NCI-H774 (cell line): ENCODE results near the gene NLN.
"Not testable (repeated sequence)": the region's sequence is repeated elsewhere in the genome, so short reads cannot be mapped to it uniquely, and the experiment has no call there.

Experiments
- DNase-seq: peaks from one replicate; lab custom pipeline; 2025; lab: John Stamatoyannopoulos, UW

The NLN gene

DNA sequence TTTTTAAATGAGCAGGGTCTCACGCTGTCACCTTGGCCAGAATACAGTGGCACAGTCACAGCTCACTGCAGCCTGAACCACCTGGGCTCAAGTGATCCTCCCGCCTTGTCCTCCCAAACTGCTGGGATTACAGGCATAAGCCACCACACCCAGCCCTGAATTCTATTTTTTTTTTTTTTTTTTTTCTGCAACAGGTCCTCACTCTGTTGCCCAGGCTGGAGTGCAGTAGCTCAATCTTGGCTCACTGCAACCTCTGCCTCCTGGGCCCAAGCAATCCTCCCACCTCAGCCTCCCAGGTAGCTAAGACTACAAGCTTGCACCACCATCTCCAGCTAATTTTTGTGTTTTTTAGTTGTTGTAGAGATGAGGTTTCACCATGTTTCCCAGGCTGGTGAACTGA is 51.0 kb downstream of the NLN start:
- DNase-seq, result not testable (repeated sequence)

DNA sequence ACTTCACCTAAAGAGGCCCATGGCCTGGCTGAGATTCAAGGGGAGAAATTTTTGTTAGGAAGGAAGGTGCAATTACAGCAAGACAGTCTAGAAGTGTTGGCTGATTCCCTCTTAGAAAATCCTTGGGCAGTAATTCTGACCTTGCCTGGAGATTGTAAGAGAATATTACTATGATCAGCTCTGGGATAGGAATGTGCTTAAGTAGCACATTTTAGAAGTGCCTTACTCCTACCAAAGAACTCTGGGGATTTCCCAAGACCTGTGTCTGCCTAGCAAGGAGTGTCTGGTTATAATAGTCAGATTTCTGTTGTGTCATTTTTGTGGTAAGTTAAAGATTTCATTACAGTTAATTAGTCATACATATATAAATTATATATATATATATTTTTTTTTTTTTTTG is 52.3 kb downstream of the NLN start:
- DNase-seq, result no peak

DNA sequence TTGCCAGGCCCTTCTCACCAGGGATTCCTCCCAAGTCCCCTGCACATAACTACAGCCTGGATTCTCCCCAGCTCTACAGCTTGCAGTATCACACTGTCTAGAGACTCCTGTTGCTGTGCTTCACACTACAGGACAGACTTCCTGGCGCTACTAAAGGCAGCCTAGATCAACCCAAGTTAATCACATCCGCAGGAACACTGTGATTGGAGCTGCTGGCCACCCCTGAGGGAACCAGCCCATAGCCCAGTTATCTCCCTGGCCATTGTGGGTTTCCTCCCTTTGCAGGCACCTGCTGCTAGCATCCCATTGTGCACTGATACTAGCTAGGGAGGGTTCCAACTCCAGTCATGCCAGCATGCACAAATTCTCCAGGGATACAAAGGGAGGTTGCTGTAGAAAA is 53.5 kb downstream of the NLN start:
- no peak for DNase-seq

DNA sequence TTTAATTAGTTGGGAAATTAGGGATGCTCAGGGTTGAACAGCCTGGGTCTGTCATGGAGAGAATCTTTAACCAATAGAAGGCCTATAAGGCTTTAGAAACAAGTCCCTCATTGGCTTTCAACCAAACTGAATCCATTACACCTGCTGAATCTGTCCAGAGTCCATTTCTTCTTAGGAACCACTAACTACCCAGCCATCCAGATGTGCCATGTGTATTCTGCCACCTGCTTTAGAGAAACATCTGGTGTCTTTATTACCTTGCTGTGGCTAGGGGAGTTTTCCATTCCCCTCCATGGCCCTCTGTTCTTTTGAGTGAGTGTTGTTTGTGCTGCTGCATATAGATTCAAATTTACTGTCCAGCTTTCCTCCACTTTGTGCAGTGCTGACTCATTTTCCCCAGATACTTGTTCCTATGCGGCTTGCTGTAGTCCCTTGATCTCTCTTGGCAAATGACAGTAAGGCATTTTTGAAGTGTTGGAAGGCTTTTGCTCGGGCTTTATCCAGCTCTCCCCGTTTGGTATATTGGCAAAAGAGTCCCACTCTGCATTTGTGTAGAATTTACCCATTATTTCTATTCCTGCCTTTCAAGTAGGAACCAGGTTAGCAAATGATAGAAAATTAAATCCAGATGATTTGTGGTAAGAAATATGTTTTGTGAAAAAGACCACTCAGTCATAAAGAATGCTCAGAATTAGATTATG is 54.6 kb downstream of the NLN start:
- no peak for DNase-seq

DNA sequence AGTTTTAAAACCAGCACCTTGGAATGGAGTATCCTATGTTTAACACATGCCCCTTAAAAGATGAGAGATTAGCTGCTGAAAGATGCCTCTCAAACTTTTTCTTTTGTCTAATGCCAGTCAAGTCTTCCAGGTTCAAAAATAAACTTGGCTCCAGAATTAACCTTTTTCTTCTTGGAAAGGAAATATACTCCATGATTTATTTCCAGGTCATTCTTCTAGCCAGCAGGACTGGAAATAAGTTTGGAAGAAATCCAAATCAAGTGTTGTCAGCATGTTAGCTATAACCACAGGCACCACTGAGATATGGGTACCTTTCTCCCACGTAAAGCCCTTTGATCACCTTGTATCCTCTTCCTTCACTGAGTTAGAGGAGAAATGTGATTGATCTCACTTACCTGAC is 56.1 kb downstream of the NLN start:
- DNase-seq, result no peak

DNA sequence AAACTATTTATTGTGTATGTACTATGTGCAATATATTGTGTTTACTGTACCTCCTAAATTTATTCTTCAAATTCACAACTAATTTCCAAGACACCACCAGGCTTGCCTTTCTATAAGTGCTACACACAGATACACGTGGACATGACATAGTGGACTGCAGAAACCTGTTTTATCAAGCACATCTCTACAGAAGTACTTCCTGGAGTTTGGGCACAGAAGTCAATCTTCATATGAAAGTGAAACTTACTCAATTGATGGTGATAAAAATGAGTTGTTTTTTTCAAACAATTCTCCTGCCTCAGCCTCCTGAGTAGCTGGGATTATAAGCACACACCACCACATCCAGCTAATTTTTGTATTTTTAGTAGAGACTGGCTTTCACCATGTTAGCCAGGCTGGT is 57.6 kb downstream of the NLN start:
- no peak for DNase-seq

DNA sequence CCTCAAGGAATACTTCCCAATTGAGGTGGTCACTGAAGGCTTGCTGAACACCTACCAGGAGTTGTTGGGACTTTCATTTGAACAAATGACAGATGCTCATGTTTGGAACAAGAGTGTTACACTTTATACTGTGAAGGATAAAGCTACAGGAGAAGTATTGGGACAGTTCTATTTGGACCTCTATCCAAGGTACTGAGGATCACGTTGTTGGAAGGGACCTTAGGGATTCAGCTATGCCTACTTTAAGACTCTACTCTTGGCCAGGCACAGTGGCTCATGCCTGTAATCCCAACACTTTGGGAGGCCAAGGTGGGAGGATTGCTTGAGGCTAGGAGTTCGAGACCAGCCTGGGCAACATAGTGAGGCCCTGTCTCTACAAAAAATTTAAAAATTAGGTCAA is 66.3 kb downstream of the NLN start:
- not testable (repeated sequence) for DNase-seq

DNA sequence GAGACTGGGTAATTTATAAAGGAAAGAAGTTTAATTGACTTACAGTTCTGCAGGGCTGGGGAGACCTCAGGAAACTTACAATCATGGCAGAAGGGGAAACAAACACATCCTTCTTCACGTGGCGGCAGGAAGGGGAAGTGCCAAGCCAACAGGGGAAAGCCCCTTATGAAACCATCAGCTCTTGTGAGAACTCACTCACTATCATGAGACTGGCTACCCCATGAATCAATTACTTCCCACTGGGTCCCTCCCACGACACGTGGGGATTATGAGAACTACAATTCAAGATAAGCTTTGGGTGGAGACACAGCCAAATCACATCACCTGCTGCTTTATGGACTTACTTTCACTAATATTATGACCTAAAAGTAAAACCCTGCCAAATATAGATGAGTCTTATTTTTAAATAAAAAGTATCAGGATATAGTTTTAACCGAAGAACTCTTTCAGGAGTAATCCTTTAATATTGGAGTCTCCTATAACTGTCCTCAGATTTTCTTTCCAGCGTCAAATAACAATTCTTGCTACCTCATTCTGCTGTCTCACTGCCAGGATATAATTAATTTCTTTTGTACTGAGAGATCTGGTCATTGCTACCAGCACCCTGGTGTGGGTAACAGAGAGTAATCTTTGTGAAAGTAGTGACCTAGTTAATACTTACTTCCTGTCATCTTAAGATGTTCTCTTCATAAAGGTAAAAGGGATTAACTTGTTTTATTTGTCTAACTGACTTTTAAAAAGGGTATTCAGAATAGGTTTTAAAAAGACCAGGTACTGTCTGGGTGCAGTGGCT is 68.6 kb downstream of the NLN start:
- DNase-seq, result no peak

DNA sequence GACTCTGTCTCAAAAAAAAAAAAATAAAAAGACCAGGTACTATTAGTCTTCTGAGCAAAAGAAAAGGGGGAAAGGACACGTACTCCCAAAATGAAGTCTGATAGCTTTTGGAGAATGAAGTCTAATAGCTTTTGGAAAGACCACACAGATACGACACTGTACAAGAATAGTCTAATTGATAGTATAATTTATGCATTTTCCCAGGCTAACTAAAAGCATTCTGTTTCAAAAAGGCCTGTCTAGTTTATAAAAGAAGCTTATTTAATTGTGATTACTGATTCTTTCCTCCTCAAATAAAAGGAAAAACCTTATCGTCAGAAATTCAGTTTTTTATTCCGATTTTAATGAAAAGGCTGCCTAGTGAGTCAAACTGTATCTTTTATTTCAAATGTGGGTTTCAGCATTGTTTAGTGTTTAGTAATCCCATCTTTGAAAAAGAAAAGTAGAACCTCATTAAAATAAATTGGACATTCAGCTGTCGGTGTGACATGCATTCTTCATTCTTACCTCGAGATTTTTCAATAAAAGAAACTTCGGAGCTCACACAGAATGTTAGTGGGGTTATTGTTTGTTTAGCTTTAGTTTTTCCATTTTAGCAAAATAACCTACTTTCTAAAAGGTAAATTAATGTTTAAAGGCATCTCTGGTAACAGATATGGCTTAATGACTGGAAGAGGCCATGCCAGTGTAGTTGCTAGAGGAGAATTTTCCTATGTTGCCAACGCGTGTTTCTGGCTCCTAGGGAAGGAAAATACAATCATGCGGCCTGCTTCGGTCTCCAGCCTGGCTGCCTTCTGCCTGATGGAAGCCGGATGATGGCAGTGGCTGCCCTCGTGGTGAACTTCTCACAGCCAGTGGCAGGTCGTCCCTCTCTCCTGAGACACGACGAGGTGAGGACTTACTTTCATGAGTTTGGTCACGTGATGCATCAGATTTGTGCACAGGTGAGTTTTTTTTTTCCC is 70.0 kb downstream of the NLN start:
- no peak for DNase-seq

DNA sequence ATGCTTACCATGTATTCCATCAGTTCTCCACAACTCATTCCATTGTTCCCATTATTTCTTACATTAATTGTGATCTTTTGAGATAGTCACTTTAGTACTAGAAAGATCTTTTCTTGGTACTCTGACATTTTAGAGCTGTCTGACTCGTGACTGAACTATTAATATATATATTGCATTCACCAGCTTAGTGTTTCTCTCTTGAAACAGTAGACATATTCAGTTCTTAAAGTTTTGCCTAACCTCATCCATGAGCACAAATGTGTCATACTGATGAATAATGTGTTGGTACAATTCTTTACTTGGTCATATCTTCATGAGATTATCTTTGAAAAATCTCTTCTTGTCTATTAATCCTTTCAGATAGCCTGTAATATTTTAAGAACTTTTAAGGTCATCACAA is 74.3 kb downstream of the NLN start:
- no peak for DNase-seq

DNA sequence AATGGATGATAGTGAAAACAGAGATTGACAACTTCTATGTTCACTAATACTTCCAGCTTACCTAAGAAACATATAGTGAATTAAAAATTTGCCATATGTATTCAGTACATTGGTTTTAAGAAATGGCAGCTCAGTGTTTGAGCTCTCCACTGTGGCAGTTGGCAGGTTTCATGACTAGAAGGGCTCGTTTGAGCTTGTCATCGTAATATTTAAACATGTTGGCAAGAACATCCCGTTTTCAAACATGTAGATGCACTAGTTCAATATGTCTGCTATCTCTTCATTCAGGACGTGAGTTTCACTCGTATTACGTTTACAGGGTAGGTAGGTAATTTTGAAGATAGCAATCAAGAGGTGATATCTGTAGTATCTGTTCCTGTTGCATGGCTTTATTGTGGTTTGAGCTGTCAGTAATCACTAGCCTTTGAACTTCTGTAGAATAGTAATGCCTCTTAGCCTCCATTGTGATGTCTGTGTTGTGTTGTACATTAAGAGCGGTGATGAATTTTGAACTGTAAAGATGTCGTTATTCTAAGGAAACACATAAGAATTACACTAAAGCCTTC is 74.8 kb downstream of the NLN start:
- no peak for DNase-seq

DNA sequence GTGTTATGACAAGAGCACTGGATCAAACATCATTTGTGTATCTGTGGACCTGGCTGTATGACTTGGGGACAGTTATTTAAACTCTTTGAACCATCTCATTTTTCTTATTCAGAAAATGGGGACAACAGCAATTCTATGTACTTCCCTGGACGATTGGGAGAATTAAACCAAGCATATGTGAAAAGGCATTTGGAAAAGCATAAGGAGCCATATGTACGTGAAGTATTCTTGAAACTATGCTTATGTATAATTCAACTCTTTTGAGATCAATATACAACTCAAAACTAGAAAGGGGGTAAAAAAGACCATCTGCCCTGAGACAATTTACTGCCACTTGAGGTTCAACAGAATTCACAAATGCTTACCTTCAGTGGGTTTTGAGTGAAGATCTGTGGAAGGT is 75.5 kb downstream of the NLN start:
- DNase-seq, result no peak

DNA sequence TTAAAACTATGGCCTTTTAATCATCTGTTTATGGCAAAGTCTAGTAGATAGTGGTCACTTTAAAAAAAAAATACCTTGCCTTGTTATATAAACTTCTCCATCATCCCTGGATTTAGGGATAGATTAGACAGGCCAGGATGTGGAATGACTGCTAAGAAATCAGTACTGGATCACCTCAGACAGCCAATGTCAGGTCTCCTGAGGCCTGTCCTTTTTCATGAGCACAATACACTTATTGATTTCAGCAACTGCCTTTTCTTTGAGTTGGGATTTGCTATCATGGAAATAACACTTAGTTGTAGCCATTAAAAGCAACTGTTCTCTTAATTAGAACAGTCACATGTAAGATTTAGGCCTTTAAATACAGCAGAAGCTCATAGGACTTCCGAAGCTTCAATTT is 77.9 kb downstream of the NLN start:
- DNase-seq, result no peak

DNA sequence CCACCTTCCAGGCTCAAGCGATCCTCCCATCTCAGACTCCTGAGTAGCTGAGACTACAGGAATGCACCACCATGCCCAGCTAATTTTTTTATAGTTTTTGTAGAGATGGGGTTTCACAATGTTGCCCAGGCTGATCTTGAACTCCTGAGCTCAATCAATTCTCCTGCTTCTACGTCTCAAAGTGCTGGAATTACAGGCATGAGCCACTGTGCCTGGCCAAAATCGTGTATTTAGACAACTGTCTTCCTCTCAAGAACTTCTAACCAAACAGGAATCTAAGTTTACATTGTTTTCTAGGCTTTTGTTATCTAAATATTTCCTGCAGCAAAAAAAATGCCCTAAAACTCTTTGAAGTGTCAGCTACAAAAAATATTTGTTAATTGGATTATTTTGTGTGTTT is 78.8 kb downstream of the NLN start:
- no peak for DNase-seq

DNA sequence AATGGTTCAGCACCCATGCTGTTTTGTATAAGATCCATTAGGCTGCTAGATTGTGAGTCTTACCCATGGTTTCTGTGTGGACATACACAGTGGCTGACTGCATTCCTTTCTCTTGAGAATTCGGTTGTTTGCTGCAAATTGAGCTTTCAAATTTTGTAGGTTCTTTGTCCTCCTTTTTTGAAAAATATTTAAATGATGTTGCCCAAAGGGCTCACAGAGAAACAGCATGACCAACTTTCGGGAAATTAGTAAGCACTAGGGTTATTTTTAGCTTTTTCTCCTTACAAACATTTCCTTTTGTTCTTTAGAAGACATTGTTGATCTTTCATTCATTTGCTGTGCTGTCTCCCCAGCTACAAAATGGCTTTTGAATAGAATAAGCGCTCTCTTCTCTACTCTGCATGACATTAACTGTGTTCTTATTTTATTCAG is 79.4 kb downstream of the NLN start:
- peak; percentile 60 for DNase-seq

DNA sequence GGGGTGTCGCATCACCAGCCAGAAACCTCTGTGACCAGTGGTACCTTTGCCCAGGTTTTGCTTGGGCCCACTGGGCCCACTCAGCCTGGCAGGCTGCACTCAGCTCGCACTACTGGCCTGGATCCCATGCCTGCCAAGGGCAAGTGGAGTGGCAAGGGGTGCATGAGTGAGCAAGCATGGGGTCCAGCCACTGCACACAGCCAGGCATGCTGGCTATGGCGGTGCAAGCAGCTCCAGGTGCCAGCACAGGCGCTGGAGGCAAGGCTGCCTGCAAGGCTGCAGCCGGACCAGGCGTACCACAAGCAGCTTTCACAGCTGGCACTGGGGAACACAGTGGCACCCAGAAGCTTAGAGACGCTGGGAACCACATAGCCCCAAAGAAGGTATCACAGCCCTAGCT is 80.1 kb downstream of the NLN start:
- no peak for DNase-seq

DNA sequence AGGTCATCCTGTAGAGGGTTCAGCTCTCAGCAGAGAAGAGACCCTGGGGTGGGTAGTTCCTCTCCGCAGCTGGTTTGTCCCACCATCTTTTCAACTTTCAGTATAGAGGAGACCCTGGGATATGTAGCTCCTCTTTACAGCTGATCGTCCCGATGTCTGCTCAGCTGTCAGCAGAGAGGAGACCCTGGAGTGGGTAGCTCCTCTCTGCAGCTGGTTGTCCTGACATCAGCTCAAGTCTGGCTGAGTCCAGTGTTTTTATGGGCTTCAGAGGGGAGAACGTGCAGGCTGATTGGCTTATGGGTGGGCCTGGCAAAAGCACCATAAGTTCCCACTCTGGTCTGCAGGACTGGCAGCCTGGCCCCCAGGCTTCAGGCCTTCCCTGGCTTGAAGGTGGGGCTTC is 80.8 kb downstream of the NLN start:
- DNase-seq, result no peak

DNA sequence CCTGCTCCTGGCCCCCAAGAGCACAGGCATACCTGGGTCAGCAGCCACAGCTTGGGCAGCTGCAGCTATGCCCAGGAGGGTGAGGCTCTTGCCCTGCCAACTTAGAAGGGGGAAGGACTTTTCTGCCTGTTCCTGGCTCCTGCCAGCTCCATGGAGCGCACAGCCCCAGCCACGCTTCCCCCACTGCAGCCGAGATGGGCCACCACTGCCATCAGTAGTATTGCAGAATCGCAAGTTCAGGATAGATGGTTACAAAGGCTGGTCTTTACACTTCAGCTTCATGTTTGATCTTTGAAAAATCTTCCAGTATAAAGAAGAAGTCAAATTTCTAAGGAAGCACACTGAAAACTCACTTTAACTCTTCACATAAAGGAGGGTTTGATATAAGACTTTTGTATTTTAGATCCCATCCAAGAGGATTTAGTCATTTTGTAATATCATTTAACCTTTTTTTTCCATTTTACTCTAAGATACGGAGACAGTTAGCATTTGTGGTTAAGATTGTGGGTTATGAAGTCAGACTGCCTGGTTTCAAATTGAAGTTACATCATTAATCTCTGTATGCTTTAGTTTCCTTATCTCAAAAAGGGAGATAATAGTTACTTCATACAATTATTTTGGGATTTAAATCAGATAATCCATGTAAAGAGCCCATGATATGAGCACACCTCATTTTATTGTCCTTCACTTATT is 81.8 kb downstream of the NLN start:
- no peak for DNase-seq

DNA sequence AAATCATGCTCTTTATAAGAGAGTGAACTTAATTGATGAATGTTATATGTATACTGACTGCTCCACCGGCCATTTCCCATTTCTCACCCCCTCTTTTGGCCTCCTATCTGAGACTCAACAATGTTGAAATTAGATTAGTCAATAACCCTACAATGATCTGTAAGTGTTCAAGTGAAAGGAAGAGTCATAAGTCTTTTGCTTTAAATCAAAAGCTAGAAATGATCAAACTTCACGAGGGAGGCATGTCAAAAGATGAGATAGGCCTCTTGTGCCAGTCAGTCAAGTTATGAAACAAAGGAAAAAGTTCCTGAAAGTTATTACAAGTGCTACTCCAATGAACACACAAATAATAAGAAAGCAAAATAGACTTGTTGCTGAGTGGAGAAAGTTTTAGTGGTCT is 83.1 kb downstream of the NLN start:
- no peak for DNase-seq

DNA sequence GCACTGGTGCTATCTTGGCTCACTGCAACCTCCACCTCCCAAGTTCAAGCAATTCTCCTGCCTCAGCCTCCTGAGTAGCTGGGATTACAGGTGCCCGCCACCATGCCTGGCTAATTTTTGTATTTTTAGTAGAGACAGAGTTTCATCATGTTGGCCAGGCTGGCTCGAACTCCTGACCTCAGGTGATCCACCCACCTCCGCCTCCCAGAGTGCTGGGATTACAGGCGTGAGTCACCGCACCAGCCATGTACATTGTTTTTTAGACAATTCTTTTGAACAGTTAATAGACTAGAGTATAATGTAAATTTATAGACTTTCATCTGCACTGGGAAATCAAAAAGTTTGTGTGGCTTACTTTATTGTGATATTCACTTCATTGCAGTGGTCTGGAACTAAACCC is 85.5 kb downstream of the NLN start:
- DNase-seq, result not testable (repeated sequence)

DNA sequence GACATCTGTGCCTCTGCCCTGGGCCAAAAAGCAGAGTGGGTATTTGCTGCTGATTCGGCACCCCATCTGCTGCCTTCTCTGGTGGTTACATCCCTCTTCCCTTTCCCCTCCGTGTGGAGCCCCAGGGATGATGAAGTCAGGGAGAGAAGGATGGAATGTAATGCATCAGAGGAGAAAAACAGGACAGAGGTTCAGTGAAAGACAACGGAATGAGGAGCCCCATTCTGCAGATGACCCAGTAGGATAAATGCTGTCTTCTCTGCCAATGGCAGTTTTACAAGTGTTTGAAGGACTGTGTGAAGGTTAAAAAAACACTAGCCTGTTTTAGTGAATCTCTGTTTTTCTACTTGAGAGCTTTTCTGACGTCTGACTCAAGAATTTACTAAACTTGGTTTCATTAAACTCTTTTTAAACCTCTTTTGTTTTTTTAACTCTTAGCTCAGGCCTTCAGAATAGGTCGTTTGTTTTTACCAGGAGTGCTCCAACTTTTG is 86.3 kb downstream of the NLN start:
- no peak for DNase-seq
